ENCODE data around the gene KIAA0232. TPM values are rescaled to one million over a fixed set of nuclear protein-coding genes. Genes with fewer than 3 reads are reported as not detected.

The KIAA0232 gene
- total and polyA plus RNA-seq, 9 of the 15 experiments (the other 6 are each of a cell fraction or from before 2014, with no cell fraction given), result 3.5 to 17.4 (median 13.0) TPM

DNA sequence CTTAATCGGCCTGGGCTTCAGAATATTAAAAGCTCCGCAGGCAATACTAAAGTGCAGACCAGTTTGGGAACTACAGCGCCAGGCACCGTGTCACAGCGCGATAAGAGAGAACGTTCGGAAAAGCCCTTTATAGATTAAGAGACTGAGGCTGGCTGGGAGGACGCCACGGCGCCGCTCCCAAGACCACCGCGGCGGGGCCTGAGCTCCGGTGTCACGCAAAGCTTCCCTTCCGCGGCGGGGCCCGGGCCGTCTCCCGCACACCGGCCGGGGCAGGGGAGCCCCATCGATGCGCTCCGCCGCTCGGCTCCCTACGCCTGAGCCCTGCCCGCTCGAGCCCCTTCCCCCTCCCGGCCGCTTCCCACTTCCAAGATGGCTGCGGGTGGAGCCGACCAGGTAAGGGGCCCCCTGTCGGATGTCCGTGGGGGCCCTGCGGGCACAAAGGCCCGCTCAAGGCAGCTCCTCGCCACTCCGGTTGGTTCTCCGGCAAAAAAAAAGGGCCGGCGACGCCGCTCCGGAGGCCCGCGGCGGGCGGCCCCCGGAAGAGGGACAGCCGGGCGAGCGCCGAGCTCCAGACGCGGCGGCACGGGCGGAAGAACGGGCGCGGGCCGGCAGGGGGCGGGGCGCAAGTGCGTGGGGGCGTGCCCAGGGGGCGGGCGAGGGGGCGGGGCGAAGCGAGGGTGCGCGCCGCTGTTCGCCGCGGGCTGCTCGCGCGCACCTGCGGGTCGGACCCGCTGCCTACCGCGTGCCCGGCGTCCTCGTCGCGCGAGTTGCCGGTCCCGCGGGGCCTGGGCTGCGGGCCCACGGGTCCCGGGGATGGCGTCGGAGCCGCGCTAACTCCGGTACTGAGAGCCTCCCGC lies 126.8 kb downstream of the KIAA0232 start, which contains the start of gene TBC1D14 (continued):
- TF ChIP-seq NR2C2 (CRISPR knock-in tag; IDR thresholded peaks at IDR 0.05) (no peak), NR2C2 (tag; IDR thresholded peaks at IDR 0.05) (peak; percentile 81), CXXC5 (CRISPR knock-in tag; IDR thresholded peaks at IDR 0.05) (peak; percentile 98), TBP (optimal IDR thresholded peaks at IDR 0.05; ENCODE audit: low read depth, low read length) (peak; percentile 95), KAT2B (IDR thresholded peaks at IDR 0.05; ENCODE audit: low read depth, low read length) (peak; percentile 87), ZKSCAN1 (IDR thresholded peaks at IDR 0.05; ENCODE audit: low read depth, low read length) (0 out of 2 replicates have a peak, but pooled peaks have one; percentile 12), ZNF444 (CRISPR knock-in tag; IDR thresholded peaks at IDR 0.05) (no peak), GABPA (tag; conservative IDR thresholded peaks at IDR 0.05; ENCODE audit: low read depth) (peak; percentile 92), RBBP5 (IDR thresholded peaks at IDR 0.05; ENCODE audit: borderline replicate concordance, insufficient read depth, low read length, poor library complexity, severe bottlenecking) (peak; percentile 97), ZNF609 (CRISPR knock-in tag; IDR thresholded peaks at IDR 0.05; ENCODE audit: borderline replicate concordance) (no peak)
- TF ChIP-seq, protein P1, sequence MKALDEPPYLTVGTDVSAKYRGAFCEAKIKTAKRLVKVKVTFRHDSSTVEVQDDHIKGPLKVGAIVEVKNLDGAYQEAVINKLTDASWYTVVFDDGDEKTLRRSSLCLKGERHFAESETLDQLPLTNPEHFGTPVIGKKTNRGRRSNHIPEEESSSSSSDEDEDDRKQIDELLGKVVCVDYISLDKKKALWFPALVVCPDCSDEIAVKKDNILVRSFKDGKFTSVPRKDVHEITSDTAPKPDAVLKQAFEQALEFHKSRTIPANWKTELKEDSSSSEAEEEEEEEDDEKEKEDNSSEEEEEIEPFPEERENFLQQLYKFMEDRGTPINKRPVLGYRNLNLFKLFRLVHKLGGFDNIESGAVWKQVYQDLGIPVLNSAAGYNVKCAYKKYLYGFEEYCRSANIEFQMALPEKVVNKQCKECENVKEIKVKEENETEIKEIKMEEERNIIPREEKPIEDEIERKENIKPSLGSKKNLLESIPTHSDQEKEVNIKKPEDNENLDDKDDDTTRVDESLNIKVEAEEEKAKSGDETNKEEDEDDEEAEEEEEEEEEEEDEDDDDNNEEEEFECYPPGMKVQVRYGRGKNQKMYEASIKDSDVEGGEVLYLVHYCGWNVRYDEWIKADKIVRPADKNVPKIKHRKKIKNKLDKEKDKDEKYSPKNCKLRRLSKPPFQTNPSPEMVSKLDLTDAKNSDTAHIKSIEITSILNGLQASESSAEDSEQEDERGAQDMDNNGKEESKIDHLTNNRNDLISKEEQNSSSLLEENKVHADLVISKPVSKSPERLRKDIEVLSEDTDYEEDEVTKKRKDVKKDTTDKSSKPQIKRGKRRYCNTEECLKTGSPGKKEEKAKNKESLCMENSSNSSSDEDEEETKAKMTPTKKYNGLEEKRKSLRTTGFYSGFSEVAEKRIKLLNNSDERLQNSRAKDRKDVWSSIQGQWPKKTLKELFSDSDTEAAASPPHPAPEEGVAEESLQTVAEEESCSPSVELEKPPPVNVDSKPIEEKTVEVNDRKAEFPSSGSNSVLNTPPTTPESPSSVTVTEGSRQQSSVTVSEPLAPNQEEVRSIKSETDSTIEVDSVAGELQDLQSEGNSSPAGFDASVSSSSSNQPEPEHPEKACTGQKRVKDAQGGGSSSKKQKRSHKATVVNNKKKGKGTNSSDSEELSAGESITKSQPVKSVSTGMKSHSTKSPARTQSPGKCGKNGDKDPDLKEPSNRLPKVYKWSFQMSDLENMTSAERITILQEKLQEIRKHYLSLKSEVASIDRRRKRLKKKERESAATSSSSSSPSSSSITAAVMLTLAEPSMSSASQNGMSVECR (CRISPR knock-in tag; IDR thresholded peaks at IDR 0.05), result peak; percentile 66; the same call in 1 of the 2 replicates
- TF ChIP-seq, protein P2, sequence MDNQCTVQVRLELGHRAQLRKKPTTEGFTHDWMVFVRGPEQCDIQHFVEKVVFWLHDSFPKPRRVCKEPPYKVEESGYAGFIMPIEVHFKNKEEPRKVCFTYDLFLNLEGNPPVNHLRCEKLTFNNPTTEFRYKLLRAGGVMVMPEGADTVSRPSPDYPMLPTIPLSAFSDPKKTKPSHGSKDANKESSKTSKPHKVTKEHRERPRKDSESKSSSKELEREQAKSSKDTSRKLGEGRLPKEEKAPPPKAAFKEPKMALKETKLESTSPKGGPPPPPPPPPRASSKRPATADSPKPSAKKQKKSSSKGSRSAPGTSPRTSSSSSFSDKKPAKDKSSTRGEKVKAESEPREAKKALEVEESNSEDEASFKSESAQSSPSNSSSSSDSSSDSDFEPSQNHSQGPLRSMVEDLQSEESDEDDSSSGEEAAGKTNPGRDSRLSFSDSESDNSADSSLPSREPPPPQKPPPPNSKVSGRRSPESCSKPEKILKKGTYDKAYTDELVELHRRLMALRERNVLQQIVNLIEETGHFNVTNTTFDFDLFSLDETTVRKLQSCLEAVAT (IDR thresholded peaks at IDR 0.05), result peak in 1 of 2 experiments; percentile 100; a peak in 2 of 4 replicates
- TF ChIP-seq, protein P3, sequence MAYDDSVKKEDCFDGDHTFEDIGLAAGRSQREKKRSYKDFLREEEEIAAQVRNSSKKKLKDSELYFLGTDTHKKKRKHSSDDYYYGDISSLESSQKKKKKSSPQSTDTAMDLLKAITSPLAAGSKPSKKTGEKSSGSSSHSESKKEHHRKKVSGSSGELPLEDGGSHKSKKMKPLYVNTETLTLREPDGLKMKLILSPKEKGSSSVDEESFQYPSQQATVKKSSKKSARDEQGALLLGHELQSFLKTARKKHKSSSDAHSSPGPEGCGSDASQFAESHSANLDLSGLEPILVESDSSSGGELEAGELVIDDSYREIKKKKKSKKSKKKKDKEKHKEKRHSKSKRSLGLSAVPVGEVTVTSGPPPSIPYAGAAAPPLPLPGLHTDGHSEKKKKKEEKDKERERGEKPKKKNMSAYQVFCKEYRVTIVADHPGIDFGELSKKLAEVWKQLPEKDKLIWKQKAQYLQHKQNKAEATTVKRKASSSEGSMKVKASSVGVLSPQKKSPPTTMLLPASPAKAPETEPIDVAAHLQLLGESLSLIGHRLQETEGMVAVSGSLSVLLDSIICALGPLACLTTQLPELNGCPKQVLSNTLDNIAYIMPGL (CRISPR knock-in tag; IDR thresholded peaks at IDR 0.05), result peak; percentile 11; the same call in 1 of the 2 replicates

Data from K562 (cell line).